HT1080 (cell line): ENCODE measurements around the gene ANP32E. TPM values are rescaled to one million over a fixed set of nuclear protein-coding genes. Genes with fewer than 3 reads are reported as not detected.

ENCODE experiments used
- DNase-seq: peaks from one replicate; pipeline ENCODE4 v3.0.0-alpha.2; 2015; ENCODE audit warnings: low read depth
- polyA plus RNA-seq, 2 experiments: library from polyadenylated mRNA; depleted of rRNA; stranded (reverse); fragments of >200 nt; gene quantifications; 2 replicates each; pipeline ENCODE4 v1.2.3, GENCODE V29; 2015
- total RNA-seq: library from RNA; depleted of rRNA; stranded (reverse); fragments of >200 nt; shearing (Covaris generic); gene quantifications from 2 replicates; pipeline ENCODE4 v1.2.3, GENCODE V29; 2014; rRNA removed

ANP32E gene
- 24.4 and 37.7 TPM in 2 replicates for total RNA-seq
- 59.0 and 69.0 TPM in 2 replicates for polyA plus RNA-seq (2015; cell fraction: cytosol; rRNA removed)
- polyA plus RNA-seq (2015; cell fraction: nucleus; rRNA removed), result 46.5 and 48.7 TPM in 2 replicates

GRCh38 chr1:150235852-150236613 lies at the start of gene ANP32E:
ANP32E (minus strand) TSS chr1:150236112; CDS start chr1:150235786, 326 bp downstream.
- DNase-seq, result peak; percentile 99

DNA sequence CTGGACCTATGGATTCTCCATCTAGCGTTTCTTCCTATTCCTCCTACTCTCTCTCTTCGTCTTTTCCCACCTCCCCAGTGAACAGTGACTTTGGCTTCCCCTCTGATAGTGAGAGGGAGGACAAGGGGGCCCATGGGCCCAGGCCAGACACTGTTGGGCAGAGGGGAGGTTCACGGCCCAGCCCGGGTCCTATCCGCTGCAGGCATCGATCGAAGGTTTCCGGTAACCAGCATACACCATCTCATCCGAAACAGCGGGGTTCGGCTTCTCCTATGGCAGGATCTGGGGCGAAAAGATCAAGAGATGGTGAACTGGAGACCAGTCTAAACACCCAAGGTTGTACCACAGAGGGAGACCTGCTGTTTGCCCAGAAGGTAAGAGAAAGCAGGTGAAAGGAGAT lies 47.3 kb upstream of the ANP32E start:
- no peak for DNase-seq

GRCh38 chr1:150282558-150282958 lies 46.6 kb upstream of the ANP32E start:
- no peak for DNase-seq

DNA sequence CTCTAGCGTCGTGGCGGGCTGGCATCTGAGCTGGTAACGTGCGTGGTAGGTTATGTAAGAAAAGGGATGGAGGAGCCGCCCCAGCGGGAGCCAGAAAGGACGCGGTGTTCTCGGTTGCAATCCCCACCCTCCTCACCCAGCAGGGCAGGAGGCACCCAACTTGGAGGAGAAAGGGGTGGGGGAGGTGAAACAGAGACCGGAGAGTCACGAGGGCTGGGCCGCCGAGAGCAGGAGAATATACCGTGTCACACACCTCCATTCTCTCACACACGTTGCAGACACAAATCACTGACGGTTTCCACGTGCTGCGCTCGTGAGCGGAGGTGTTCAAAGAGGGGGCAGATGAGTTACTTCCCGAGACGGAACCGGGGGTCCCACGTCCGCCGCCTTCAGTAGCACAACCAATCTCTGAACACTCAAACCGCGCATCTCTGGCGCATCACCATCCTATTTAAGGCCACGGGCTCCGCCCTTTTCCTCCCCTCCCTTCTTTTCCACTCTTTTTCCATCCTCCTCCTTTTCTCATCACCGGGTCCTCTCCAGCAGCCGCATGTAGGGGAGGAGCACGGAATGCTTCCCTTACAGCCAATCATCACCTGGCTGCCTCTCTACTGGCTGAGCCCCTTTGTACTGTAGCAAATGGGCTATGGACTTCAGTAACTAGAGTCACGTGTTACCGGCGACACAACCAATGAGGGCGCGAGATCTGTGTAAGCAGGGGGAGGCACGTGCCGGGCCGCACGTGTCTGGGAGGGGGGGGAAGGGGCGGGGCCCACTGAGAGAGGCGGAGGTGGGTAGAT lies 46.0 kb upstream of the ANP32E start, which contains the start of gene CIART:
TSS of gene CIART (plus strand) at position 797 of the 800 bp plus-strand sequence. CDS start 714 bp downstream, outside the sequence.
- DNase-seq, result peak; percentile 99

DNA sequence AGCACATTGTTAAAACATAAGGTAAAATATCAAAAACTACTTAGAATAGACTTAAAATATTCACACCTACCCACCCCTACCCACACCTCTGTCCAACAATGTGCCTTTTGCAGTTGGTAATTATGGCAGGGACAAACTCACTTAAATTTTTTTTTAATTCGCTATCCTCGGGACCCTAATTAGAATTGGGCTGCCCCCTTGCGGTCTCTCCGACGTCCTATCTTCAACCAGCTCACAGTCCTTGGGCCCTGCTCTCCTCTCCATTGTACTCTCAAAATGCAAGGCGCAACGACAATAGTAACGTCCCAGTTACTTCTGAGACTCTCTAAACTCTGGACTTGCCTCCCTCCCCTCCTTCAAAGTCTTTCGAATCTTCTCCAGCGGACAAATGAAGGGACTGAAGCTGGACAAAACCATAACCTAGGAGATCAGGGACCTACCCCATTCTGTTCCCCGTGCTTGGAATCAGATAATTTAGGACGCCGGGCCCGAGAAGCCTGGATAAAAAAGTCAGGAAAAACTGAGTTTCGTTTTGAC lies 45.4 kb upstream of the ANP32E start:
- peak; percentile 71 for DNase-seq

DNA sequence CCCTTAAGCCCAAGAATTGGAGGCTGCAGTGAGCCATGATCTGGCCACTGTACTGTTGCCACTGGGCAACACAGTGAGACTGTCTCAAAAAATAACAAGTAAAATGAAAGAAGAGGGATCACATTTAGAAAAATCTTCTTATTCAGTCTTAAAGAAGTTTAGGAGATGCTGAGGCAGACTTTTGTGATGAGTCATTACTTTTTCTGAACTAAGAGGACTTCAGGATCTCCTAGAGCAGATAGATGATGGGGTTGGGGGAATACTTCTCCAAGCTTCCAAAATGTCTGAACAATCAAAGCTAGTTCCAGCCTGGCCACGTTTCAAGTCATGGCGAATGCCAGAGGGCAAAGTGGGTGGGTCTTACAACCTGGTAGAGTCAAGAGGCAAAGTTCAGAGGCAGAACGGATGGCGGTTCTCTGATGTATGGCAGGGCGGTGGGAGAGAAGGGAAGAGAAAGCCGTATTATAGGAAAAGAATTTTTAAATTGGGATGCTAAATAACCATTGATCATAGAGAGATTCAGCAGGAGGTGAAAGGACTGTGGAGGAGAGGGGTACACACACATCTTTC lies 44.3 kb upstream of the ANP32E start:
- no peak for DNase-seq

DNA sequence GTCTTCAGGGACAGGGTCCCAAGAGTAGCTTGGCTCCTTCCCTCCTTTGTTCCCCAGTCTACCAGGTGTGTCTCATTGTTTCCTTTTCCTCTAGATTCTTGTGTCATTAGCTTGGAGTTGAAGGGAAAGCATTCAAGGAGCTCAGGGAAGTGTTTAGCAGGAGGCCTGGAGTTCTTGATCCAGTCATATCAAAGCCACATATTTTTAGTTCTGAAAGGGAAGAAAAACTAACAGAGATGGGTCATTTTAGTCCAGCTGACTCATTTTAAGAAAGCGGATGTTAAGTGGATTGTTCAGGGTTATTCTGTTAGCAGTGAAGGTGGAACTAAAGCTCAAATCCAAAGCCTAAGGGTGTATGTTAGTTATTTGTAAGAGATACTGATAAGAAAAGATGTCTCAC lies 37.4 kb upstream of the ANP32E start:
- DNase-seq, result peak; percentile 44

- no peak for DNase-seq
Observed at GRCh38 chr1:150271291-150271959, 35.5 kb upstream of the ANP32E start.

DNA sequence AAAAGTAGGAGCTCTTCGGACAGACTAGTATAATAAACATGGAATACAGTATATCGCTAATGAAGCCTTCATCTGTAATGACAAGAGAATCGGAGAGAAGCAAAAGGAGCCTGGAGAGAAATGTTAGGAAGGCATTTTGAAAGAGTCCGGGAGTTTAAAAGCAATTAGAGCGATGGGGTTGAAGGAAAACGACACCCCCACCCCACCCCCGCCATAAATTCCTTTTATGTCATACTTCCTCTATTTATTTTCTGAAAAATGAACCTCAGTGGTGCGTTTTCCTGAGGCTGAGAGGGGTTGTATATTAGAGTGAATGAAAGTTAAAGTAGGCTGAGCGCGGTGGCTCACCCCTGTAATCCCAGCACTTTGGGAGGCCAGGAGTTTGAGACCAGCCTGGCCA lies 33.5 kb upstream of the ANP32E start:
- no peak for DNase-seq

- DNase-seq, result peak; percentile 94
Observed at GRCh38 chr1:150268705-150269403, 32.9 kb upstream of the ANP32E start, which contains the start of gene APH1A. APH1A (minus strand) TSS chr1:150269016; CDS start chr1:150268810, 206 bp downstream.

DNA sequence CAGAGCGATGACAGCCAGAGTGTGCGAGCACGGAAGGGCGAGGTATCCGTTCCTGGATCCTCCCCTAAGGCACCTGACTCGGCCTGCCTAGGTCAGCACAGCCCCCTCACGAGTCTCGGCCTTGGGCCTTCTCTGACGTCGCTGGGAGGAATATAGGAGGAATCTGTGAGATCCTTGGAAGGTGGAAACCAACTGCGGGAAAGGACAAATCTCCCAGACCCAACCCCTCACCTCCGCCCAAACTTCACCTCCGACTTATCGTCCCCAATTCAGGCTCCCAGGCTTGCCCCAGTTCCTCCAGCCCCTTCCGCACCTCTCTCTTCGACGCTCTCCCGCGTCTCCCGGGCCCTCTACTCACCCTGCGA lies 32.4 kb upstream of the ANP32E start:
- no peak for DNase-seq

GRCh38 chr1:150267896-150268295 lies 32.0 kb upstream of the ANP32E start:
- DNase-seq, result no peak

- no peak for DNase-seq
Observed at GRCh38 chr1:150263549-150263948, 27.6 kb upstream of the ANP32E start.

GRCh38 chr1:150262388-150263320 lies 26.7 kb upstream of the ANP32E start:
- no peak for DNase-seq

GRCh38 chr1:150261367-150261766 lies 25.5 kb upstream of the ANP32E start:
- DNase-seq, result no peak

DNA sequence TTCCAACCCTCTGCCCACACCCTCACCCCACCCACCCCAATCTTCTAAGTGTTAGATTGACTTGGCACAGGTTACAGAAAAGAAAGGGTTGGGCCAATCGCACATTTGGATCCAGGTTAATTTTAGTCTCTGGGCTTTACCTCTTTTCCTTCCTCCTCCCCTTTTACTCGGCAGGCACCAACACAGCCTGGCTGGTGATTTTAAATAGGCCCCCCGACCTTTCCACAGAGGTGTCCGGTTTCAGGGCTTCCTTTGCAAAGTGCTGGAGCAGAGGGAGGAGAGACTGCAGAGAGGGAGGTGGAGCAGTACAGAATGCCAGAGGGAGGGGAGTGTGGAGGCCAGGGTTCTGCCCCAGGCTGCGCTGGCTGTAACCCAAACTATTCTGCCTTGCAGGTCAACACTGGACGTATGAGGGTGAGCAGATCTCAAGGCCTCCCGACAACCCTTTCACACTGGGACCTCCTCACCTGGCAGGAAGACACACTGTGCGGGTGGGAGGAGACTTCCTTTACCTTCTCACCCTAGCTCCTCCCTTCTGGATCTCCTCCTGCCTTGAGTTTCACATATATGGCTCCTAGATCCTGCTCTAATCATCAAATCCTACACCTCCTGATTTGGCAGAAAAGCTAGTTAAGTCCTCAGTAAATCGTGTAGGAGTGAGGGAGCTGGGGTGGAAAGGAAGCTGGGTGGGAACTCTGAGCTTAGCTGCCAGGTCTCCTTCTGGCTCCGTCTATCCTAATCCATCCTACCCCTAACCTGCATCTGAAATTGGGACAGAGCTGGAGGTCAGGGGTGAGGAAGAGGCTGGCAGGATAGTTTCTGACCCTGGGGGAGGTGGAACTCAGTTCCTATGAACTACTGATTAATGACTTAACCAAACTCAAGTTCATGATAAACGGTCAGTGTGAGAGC lies 24.1 kb upstream of the ANP32E start:
- DNase-seq, result peak; percentile 39

- no peak for DNase-seq
Observed at GRCh38 chr1:150259217-150259616, 23.3 kb upstream of the ANP32E start.
